Neuronal stem cell (in vitro differentiated cells): Measurements from ENCODE around the gene MGMT.

Experiments used
- DNase-seq: peaks from one replicate; pipeline ENCODE4 v3.0.0-alpha.2; 2013; ENCODE audit warnings: low spot score
- H2AFZ ChIP-seq: one replicate; pipeline ENCODE4 v1.6.1; 2013; ENCODE audit warnings: mild to moderate bottlenecking, low read length, inconsistent platforms
- H2AK5ac ChIP-seq: 2 replicates; pipeline ENCODE4 v1.6.1; 2013; ENCODE audit warnings: low read depth, mild to moderate bottlenecking, inconsistent platforms, low read length, moderate library complexity, mixed read lengths
- H2BK120ac ChIP-seq: 2 replicates; pipeline ENCODE4 v1.6.1; 2013; ENCODE audit warnings: low read depth, mild to moderate bottlenecking, inconsistent platforms, low read length, moderate library complexity, mixed read lengths
- H2BK12ac ChIP-seq: one replicate; pipeline ENCODE4 v1.6.1; 2013; ENCODE audit warnings: low read length, inconsistent platforms
- H2BK15ac ChIP-seq: 2 replicates; pipeline ENCODE4 v1.6.1; 2013; ENCODE audit warnings: mild to moderate bottlenecking, low read length, inconsistent platforms, mixed read lengths
- H2BK5ac ChIP-seq: one replicate; pipeline ENCODE4 v1.6.1; 2013; ENCODE audit warnings: inconsistent platforms, mild to moderate bottlenecking, low read length, moderate library complexity
- H3K14ac ChIP-seq: one replicate; pipeline ENCODE4 v1.6.1; 2013; ENCODE audit warnings: low read length, inconsistent platforms
- H3K18ac ChIP-seq: 2 replicates; pipeline ENCODE4 v1.6.1; 2013; ENCODE audit warnings: low read length, inconsistent platforms
- H3K23ac ChIP-seq: 2 replicates; pipeline ENCODE4 v1.6.1; 2013; ENCODE audit warnings: low read depth, mild to moderate bottlenecking, mixed read lengths, low read length, inconsistent platforms; ENCODE audit not compliant: poor library complexity
- H3K27ac ChIP-seq: replicated peaks from 3 replicates; pipeline ENCODE4 v1.5.1; 2013; ENCODE audit warnings: low read length, inconsistent platforms
- H3K27me3 ChIP-seq, 3 experiments: 2 replicates each; pipeline ENCODE4 v1.6.1; 2013; ENCODE audit warnings: low read length in 3 of 3, mild to moderate bottlenecking in 2 of 3, inconsistent platforms in 1 of 3, low read depth in 1 of 3, mixed read lengths in 1 of 3, moderate library complexity in 1 of 3; ENCODE audit not compliant: control insufficient read depth in 3 of 3, insufficient read depth in 3 of 3
- H3K36me3 ChIP-seq, 2 donors: replicated peaks in 1 of 2; 2 replicates each; pipeline ENCODE4 v1.6.1; 2013; ENCODE audit warnings: low read length in 2 of 2; ENCODE audit not compliant: control insufficient read depth in 2 of 2, insufficient read depth in 2 of 2
- H3K4ac ChIP-seq: 2 replicates; pipeline ENCODE4 v1.6.1; 2013; ENCODE audit warnings: inconsistent platforms, mild to moderate bottlenecking, low read length, moderate library complexity
- H3K4me1 ChIP-seq, 2 donors: 1 replicate in 1 of 2; 2 replicates in 1 of 2; pipeline ENCODE4 v1.6.1; 2013; ENCODE audit warnings: low read length in 2 of 2, low read depth in 1 of 2; ENCODE audit not compliant: control insufficient read depth in 2 of 2, insufficient read depth in 1 of 2
- H3K4me2 ChIP-seq: one replicate; pipeline ENCODE4 v1.6.1; 2013; ENCODE audit warnings: mild to moderate bottlenecking, low read length, inconsistent platforms; ENCODE audit not compliant: insufficient read depth, poor library complexity, severe bottlenecking
- H3K4me3 ChIP-seq, 2 donors: 2 replicates each; pipeline ENCODE4 v1.5.1; 2013; ENCODE audit warnings: low read length in 2 of 2, mild to moderate bottlenecking in 2 of 2, inconsistent platforms in 1 of 2, moderate library complexity in 1 of 2
- H3K79me1 ChIP-seq: one replicate; pipeline ENCODE4 v1.6.1; 2013; ENCODE audit warnings: low read depth, mild to moderate bottlenecking, inconsistent platforms, low read length, moderate library complexity
- H3K9ac ChIP-seq: one replicate; pipeline ENCODE4 v1.6.1; 2013; ENCODE audit warnings: mild to moderate bottlenecking, low read depth, low read length, inconsistent platforms; ENCODE audit not compliant: poor library complexity
- H3K9me3 ChIP-seq, 2 donors: replicated peaks in 1 of 2; 2 replicates each; pipeline versions ENCODE3 to v1.6.1; 2013; ENCODE audit warnings: low read length in 2 of 2, mild to moderate bottlenecking in 2 of 2, inconsistent platforms in 1 of 2, low read depth in 1 of 2, mixed read lengths in 1 of 2, moderate library complexity in 1 of 2; ENCODE audit not compliant: control insufficient read depth in 2 of 2, insufficient read depth in 1 of 2
- H4K8ac ChIP-seq: one replicate; pipeline ENCODE4 v1.6.1; 2013; ENCODE audit warnings: low read depth, mild to moderate bottlenecking, inconsistent platforms, low read length, moderate library complexity
- H4K91ac ChIP-seq: one replicate; pipeline ENCODE4 v1.6.1; 2013; ENCODE audit warnings: low read length, low read depth, mild to moderate bottlenecking, inconsistent platforms; ENCODE audit not compliant: poor library complexity
- WGBS, 2 donors: extraction: QIAGEN DNeasy Blood & Tissue Kit; methylation state at CpG; one replicate each; pipeline ENCODE4 v1.1.7; 2013; ENCODE audit warnings: missing lambda C conversion rate in 2 of 2, mixed read lengths in 1 of 2; ENCODE audit not compliant: insufficient read length in 2 of 2, insufficient replicate concordance in 1 of 2; ENCODE audit errors: extremely low coverage in 2 of 2; 5-methylcytosine and 5-hydroxymethylcytosine counted together

MGMT gene

DNA sequence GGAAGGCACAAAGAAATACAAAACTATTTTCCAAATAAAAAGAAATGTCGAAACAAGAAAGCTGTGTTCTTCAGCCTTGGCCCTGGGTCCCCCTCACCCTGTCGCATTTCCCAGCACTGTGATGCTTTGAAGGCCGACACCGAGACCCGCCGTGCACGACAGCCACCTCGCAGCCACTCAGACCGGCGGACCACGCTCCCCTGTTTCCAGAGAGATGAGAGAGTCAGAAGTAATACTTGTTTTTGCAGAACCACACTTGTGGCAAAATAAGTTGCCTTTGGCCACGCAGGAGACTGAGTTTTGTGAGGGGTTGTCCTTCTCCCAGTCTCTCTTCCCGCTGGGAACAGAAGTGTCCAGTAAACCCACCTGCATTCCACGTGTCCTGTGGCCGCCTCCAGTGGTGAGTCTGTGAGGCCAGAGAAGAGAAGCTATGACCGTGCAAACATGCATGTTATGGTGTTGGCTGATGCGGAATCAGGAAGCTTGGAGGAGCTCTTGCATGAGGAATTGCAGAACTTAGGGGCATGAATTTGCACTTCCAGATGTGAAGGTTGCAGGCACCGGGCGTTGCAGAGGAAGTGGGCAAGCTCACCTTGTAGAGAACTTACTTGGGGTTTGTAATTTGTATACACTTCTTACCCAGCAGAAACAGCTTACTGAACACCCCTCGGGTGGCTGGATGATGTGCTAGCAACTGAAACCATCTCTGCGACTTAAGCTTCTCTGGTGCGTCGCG is 302.5 kb downstream of the MGMT start:
- WGBS, 2 donors = no CpG with 5 or more reads among the region's 24 CpGs
- Histone ChIP-seq H2BK15ac (no peak overlapping the region), H2BK120ac (no peak overlapping the region), H2BK5ac (peak overlapping the region; percentile 29), H3K4me3 (no peak overlapping the region), H4K8ac (no peak overlapping the region), H2BK12ac (no peak overlapping the region), H4K91ac (no peak overlapping the region), H3K4me1 (no peaks in the 10 kb centered on the region), H3K18ac (no peak overlapping the region), H3K36me3 (no peaks in the 10 kb centered on the region), H3K27me3 (no peaks in the 10 kb centered on the region), H3K79me1 (no peaks in the 10 kb centered on the region), H3K23ac (no peak overlapping the region), H2AFZ (no peak overlapping the region), H2AK5ac (peak overlapping the region; percentile 83), H3K4me2 (no peak overlapping the region), H3K4ac (no peak overlapping the region), H3K14ac (no peak overlapping the region), H3K27ac (no peak overlapping the region), H3K9ac (no peak overlapping the region), H3K9me3 (no peaks in the 10 kb centered on the region)
- no peak for DNase-seq

DNA sequence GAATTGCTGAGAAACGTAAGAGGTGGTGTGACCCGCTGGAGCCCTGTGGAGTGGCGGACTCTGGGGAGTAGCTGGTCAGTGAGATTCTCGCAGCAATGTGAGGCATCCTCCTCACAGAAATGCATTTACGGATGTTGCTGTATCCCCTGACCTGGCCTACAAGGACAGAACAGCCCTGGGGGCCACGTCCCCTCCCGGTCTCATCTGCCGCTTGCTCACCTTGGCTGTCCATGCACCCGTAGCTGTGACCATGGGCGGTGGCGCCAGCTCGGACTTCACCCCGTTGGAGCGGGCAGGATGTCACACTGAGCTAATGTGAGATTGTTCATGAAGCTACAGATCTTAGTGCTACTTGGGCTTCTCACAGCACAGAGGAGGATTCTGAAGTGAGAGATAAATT is 303.2 kb downstream of the MGMT start:
- no peak overlapping the region for H2AFZ ChIP-seq
- H3K9me3 ChIP-seq = no peaks in the 10 kb centered on the region
- no peak overlapping the region for H3K4ac ChIP-seq
- H3K79me1 ChIP-seq = no peaks in the 10 kb centered on the region
- no peak overlapping the region for H3K14ac ChIP-seq
- peak overlapping the region; percentile 54 for H3K18ac ChIP-seq
- no CpG with 5 or more reads among the region's 14 CpGs for WGBS, 2 donors
- no peak overlapping the region for H3K4me3 ChIP-seq
- H2BK12ac ChIP-seq = no peak overlapping the region
- no peak overlapping the region for H4K8ac ChIP-seq
- H3K9ac ChIP-seq = peak overlapping the region; percentile 13
- H4K91ac ChIP-seq = no peak overlapping the region
- H2BK120ac ChIP-seq = no peak overlapping the region
- H3K27ac ChIP-seq = no peak overlapping the region
- no peak overlapping the region for H2BK5ac ChIP-seq
- no peak overlapping the region for H2AK5ac ChIP-seq
- DNase-seq = no peak
- no peaks in the 10 kb centered on the region for H3K27me3 ChIP-seq
- no peak overlapping the region for H3K4me2 ChIP-seq
- no peaks in the 10 kb centered on the region for H3K36me3 ChIP-seq
- no peaks in the 10 kb centered on the region for H3K4me1 ChIP-seq
- no peak overlapping the region for H2BK15ac ChIP-seq
- H3K23ac ChIP-seq = peak overlapping the region; percentile 34

DNA sequence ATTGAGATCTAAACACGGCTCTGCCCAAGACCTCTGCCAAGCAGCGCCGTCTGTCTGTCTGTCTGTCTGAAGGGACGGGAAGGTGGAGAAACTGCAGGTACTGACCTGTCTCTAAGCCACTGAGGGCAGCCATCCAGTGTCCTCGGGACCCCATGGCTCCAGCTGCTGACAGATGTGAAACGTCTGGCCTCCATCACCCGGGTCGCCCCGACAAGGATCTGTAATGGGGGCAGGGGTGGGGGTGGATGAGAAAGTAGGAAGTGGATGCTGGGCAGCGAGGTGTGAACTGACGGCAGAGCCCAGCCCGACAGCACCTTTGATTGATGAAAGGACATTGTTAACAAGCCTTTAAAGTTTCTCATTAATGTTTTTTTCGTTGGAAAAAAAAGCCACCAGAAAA is 304.0 kb downstream of the MGMT start:
- H2BK12ac ChIP-seq = no peak overlapping the region
- H3K4me3 ChIP-seq = no peak overlapping the region
- no peak for DNase-seq
- H2BK15ac ChIP-seq = no peak overlapping the region
- H2BK120ac ChIP-seq = no peak overlapping the region
- no peak overlapping the region for H3K27ac ChIP-seq
- no peaks in the 10 kb centered on the region for H3K79me1 ChIP-seq
- no peaks in the 10 kb centered on the region for H3K36me3 ChIP-seq
- no peak overlapping the region for H4K8ac ChIP-seq
- no peak overlapping the region for H2AK5ac ChIP-seq
- H3K4me2 ChIP-seq = no peak overlapping the region
- no peak overlapping the region for H3K23ac ChIP-seq
- no peak overlapping the region for H2BK5ac ChIP-seq
- no peak overlapping the region for H3K14ac ChIP-seq
- no peak overlapping the region for H3K4ac ChIP-seq
- no peak overlapping the region for H3K18ac ChIP-seq
- H3K27me3 ChIP-seq = no peaks in the 10 kb centered on the region
- no peak overlapping the region for H4K91ac ChIP-seq
- H3K4me1 ChIP-seq = no peaks in the 10 kb centered on the region
- WGBS, 2 donors = no CpG with 5 or more reads among the region's 13 CpGs
- no peak overlapping the region for H3K9ac ChIP-seq
- H3K9me3 ChIP-seq = no peaks in the 10 kb centered on the region
- H2AFZ ChIP-seq = no peak overlapping the region

DNA sequence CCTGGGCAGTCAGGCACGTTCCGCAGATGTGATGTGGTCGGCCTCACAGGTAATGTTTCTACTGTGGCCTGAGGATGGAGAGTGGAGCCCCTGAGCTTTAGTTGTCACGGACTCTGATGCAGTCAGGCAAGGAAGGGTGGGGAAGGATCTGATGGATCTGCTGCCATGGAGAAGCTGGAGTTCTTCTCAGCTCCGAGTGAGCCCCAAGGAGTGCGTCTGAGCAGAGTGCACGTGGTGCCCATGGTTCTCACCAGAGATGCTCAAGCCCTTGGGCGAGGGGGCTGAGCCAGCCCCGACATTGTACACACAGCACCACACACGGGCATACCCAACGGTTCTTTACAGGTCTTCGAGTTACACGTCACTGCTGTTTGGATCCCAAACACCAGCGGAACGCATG is 304.5 kb downstream of the MGMT start:
- H2BK12ac ChIP-seq = no peak overlapping the region
- no peak overlapping the region for H3K27ac ChIP-seq
- no peak overlapping the region for H2AFZ ChIP-seq
- no peak overlapping the region for H3K4me3 ChIP-seq
- no peaks in the 10 kb centered on the region for H3K36me3 ChIP-seq
- H2BK15ac ChIP-seq = no peak overlapping the region
- peak overlapping the region; percentile 58 for H3K18ac ChIP-seq
- no peak overlapping the region for H3K4ac ChIP-seq
- no CpG with 5 or more reads among the region's 15 CpGs for WGBS, 2 donors
- H3K9me3 ChIP-seq = no peaks in the 10 kb centered on the region
- no peaks in the 10 kb centered on the region for H3K27me3 ChIP-seq
- no peak overlapping the region for H2BK5ac ChIP-seq
- no peak overlapping the region for H4K8ac ChIP-seq
- H3K4me2 ChIP-seq = no peak overlapping the region
- H3K14ac ChIP-seq = peak overlapping the region; percentile 51
- H3K23ac ChIP-seq = no peak overlapping the region
- H2BK120ac ChIP-seq = no peak overlapping the region
- no peak overlapping the region for H3K9ac ChIP-seq
- H4K91ac ChIP-seq = no peak overlapping the region
- DNase-seq = no peak
- H3K4me1 ChIP-seq = no peaks in the 10 kb centered on the region
- no peak overlapping the region for H2AK5ac ChIP-seq
- H3K79me1 ChIP-seq = no peaks in the 10 kb centered on the region
